SK-N-SH (cell line): ENCODE measurements around the gene CYFIP1. TPM values are rescaled to one million over a fixed set of nuclear protein-coding genes. Genes with fewer than 3 reads are reported as not detected.

Source experiments
- CTCF ChIA-PET: fragments of 300-600, 350-600 bp; formaldehyde crosslinking; extraction: SDS; loops from one replicate; lab custom pipeline; 2021; lab: Yijun Ruan, JAX
- POLR2A ChIA-PET: fragments of 350-600 bp; sonication (Branson Sonifier 250); formaldehyde crosslinking; extraction: SDS; loops from one replicate; lab custom pipeline; 2020; ENCODE audit warnings: antibody characterized with exemption, inconsistent platforms; lab: Yijun Ruan, JAX
- DNase-seq: peaks from one replicate; pipeline ENCODE4 v3.0.0; 2012
- H2AFZ ChIP-seq: fragments of 200-600 bp; sonication (generic); 2 replicates; pipeline ENCODE4 v1.8.1; 2016; ENCODE audit warnings: antibody characterized with exemption, mild to moderate bottlenecking, low read depth
- H3F3A ChIP-seq: fragments of 200-600 bp; sonication (generic); replicated peaks from 2 replicates; pipeline ENCODE3; 2016; ENCODE audit warnings: antibody characterized with exemption, mild to moderate bottlenecking; ENCODE audit not compliant: insufficient read depth
- H3K27ac ChIP-seq, 2 experiments: fragments of 200-500 bp in 1 of 2; fragments of 200-600 bp in 1 of 2; sonication (Bioruptor generic) in 1 of 2; sonication (generic), shearing (Covaris generic) in 1 of 2; 2 replicates each; pipeline versions ENCODE4 v1.5.1 to v1.6.1; 2014 to 2016; ENCODE audit warnings: low read depth in 2 of 2, inconsistent platforms in 1 of 2, low read length in 1 of 2, mild to moderate bottlenecking in 1 of 2, mixed read lengths in 1 of 2
- H3K27me3 ChIP-seq: fragments of 200-600 bp; sonication (generic), shearing (Covaris generic); 2 replicates; pipeline ENCODE4 v1.6.1; 2016; ENCODE audit warnings: mixed run types; ENCODE audit not compliant: insufficient read depth
- H3K36me3 ChIP-seq, 2 experiments: fragments of 200-500 bp in 1 of 2; fragments of 200-600 bp in 1 of 2; sonication (Bioruptor generic) in 1 of 2; sonication (generic) in 1 of 2; replicated peaks in 1 of 2; 2 replicates each; pipeline versions ENCODE3 to v1.5.1; 2014 to 2016; ENCODE audit warnings: low read length in 1 of 2, mild to moderate bottlenecking in 1 of 2; ENCODE audit not compliant: insufficient read depth in 2 of 2, control insufficient read depth in 1 of 2
- H3K4me1 ChIP-seq, 2 experiments: fragments of 200-500 bp in 1 of 2; fragments of 200-600 bp in 1 of 2; sonication (Bioruptor generic) in 1 of 2; sonication (generic), shearing (Covaris generic) in 1 of 2; 2 replicates each; pipeline versions ENCODE4 v1.5.1 to v1.6.1; 2014 to 2016; ENCODE audit warnings: low read depth in 1 of 2, low read length in 1 of 2, mixed run types in 1 of 2; ENCODE audit not compliant: insufficient read depth in 2 of 2, control insufficient read depth in 1 of 2
- H3K4me2 ChIP-seq: fragments of 200-600 bp; sonication (generic), shearing (Covaris generic); 2 replicates; pipeline ENCODE4 v1.6.1; 2017; ENCODE audit warnings: mixed run types
- H3K4me3 ChIP-seq, 2 experiments: fragments of 200-500 bp in 1 of 2; fragments of 200-600 bp in 1 of 2; sonication (Bioruptor generic) in 1 of 2; sonication (generic), shearing (Covaris generic) in 1 of 2; 2 replicates each; pipeline versions ENCODE4 v1.5.1 to v1.8.1; 2014 to 2016; ENCODE audit warnings: low read depth in 2 of 2, inconsistent platforms in 1 of 2, low read length in 1 of 2, mild to moderate bottlenecking in 1 of 2, mixed read lengths in 1 of 2, moderate library complexity in 1 of 2
- H3K79me2 ChIP-seq: fragments of 200-600 bp; sonication (generic); 2 replicates; pipeline ENCODE4 v1.8.1; 2017; ENCODE audit warnings: mild to moderate bottlenecking; ENCODE audit not compliant: insufficient read depth
- H3K9ac ChIP-seq: fragments of 200-600 bp; sonication (generic); 2 replicates; pipeline ENCODE4 v1.6.1; 2017; ENCODE audit warnings: mixed run types
- H3K9me2 ChIP-seq: fragments of 200-600 bp; sonication (generic); 2 replicates; pipeline ENCODE4 v1.6.1; 2017; ENCODE audit warnings: mixed run types
- H3K9me3 ChIP-seq: fragments of 200-600 bp; sonication (generic); 2 replicates; pipeline ENCODE4 v1.6.1; 2017; ENCODE audit warnings: mixed run types, mild to moderate bottlenecking, moderate library complexity
- H4K20me1 ChIP-seq: fragments of 200-600 bp; sonication (generic); 2 replicates; pipeline ENCODE4 v1.6.1; 2017; ENCODE audit warnings: mild to moderate bottlenecking, mixed run types; ENCODE audit not compliant: insufficient read depth
- CHD2 ChIP-seq: fragments of 150-350 bp; IDR thresholded peaks from 2 replicates; pipeline ENCODE4 v1.6.1; 2018; ENCODE audit warnings: low read length; ENCODE audit not compliant: partially characterized antibody
- EP300 ChIP-seq, 2 experiments: IDR thresholded peaks; 2 replicates each; pipeline versions ENCODE4 v1.4.0 to v1.6.1; 2012; ENCODE audit warnings: borderline replicate concordance in 1 of 2, low read depth in 1 of 2, low read length in 1 of 2
- FOSL2 ChIP-seq: IDR thresholded peaks from 2 replicates; pipeline ENCODE4 v1.4.0; 2012; ENCODE audit warnings: low read depth, mild to moderate bottlenecking, moderate library complexity, borderline replicate concordance
- FOXM1 ChIP-seq: IDR thresholded peaks from 2 replicates; pipeline ENCODE4 v1.4.0; 2012; ENCODE audit warnings: low read depth, mild to moderate bottlenecking
- GABPA ChIP-seq: IDR thresholded peaks from 2 replicates; pipeline ENCODE4 v1.4.0; 2012; ENCODE audit warnings: low read depth, mild to moderate bottlenecking
- JUND ChIP-seq: IDR thresholded peaks from 2 replicates; pipeline ENCODE4 v1.4.0; 2012
- MEF2A ChIP-seq: IDR thresholded peaks from 2 replicates; pipeline ENCODE4 v1.4.0; 2012; ENCODE audit warnings: low read depth, borderline replicate concordance
- MXI1 ChIP-seq: IDR thresholded peaks from 2 replicates; pipeline ENCODE4 v1.6.1; 2012; ENCODE audit warnings: mild to moderate bottlenecking, low read depth, low read length, improper control_type of control experiment
- NFIC ChIP-seq: IDR thresholded peaks from 2 replicates; pipeline ENCODE4 v1.4.0; 2012; ENCODE audit warnings: borderline replicate concordance
- RAD21 ChIP-seq: IDR thresholded peaks from 2 replicates; pipeline ENCODE4 v1.6.1; 2012; ENCODE audit warnings: mild to moderate bottlenecking, low read length
- RCOR1 ChIP-seq: fragments of 150-350 bp; IDR thresholded peaks from 2 replicates; pipeline ENCODE4 v1.6.1; 2017; ENCODE audit warnings: antibody characterized with exemption, low read length
- RXRA ChIP-seq: IDR thresholded peaks from 2 replicates; pipeline ENCODE4 v1.4.0; 2012; ENCODE audit warnings: low read depth, mild to moderate bottlenecking, borderline replicate concordance
- SIN3A ChIP-seq: IDR thresholded peaks from 2 replicates; pipeline ENCODE4 v1.6.1; 2012; ENCODE audit warnings: low read depth, mild to moderate bottlenecking, low read length, moderate library complexity, borderline replicate concordance
- SMC3 ChIP-seq: IDR thresholded peaks from 2 replicates; pipeline ENCODE4 v1.6.1; 2012; ENCODE audit warnings: low read depth, low read length, improper control_type of control experiment
- TCF12 ChIP-seq: IDR thresholded peaks from 2 replicates; pipeline ENCODE4 v1.4.0; 2012
- YY1 ChIP-seq: IDR thresholded peaks from 2 replicates; pipeline ENCODE4 v1.4.0; 2012; ENCODE audit warnings: low read depth, mild to moderate bottlenecking
- WGBS: methylation state at CpG from one replicate; pipeline ENCODE4 v1.1.6; 2017; ENCODE audit warnings: low lambda C conversion rate; 5-methylcytosine and 5-hydroxymethylcytosine counted together
- polyA plus RNA-seq, 3 experiments: library from polyadenylated mRNA; depleted of rRNA; stranded (reverse); fragments of >200 nt; gene quantifications; 2 replicates each; pipeline ENCODE4 v1.2.3, GENCODE V29; 2012
- TF ChIP-seq, protein P1 (sequence below): IDR thresholded peaks from 2 replicates; pipeline ENCODE4 v1.4.0; 2012; ENCODE audit warnings: low read depth, borderline replicate concordance
- TF ChIP-seq, protein P2 (sequence below): fragments of 200-600 bp; sonication (generic); IDR thresholded peaks from 2 replicates; pipeline ENCODE4 v1.6.1; 2017; ENCODE audit warnings: antibody characterized with exemption, mild to moderate bottlenecking, moderate library complexity
- TF ChIP-seq, protein P3 (sequence below): IDR thresholded peaks from 2 replicates; pipeline ENCODE4 v1.4.0; 2012; ENCODE audit warnings: low read depth

CYFIP1 gene
- polyA plus RNA-seq, 1 of the 3 experiments (the other 2 are of a cell fraction), result 53.4 TPM

DNA sequence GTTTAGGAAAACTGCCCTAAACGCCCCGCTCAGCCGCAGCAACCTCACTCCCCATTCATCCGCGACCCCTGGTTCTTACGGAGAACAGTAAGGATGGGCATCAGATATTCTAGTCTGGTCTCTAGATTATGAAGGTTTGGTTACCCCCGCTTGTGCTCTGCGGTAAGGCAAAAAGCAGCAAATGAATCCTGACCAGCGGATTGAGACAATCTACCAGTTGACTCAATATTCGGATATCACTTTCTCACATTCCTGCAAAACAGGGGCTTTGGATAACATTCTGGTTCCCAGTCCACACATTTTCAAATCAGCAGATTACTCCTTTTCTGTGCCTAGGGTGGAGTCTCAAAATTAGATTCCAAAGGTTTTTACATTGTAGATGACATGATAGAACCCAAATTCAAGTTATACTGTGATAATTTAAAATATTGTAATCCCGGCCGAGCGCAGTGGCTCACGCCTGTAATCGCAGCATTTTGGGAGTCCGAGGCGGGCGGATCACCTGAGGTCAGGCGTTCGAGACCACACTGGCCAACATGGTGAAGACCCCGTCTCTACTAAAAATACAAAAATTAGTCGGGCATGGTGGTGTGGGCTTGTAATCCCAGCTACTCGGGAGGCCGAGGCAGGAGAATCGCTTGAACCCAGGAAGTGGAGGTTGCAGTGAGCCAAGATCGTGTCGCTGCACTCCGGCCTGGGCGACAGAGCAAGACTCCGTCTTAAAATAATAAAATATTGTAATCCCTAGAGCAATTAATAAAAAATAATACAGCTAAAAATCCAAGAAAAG lies 1.1 kb upstream of the CYFIP1 start (continued):
- TF ChIP-seq, protein P1, sequence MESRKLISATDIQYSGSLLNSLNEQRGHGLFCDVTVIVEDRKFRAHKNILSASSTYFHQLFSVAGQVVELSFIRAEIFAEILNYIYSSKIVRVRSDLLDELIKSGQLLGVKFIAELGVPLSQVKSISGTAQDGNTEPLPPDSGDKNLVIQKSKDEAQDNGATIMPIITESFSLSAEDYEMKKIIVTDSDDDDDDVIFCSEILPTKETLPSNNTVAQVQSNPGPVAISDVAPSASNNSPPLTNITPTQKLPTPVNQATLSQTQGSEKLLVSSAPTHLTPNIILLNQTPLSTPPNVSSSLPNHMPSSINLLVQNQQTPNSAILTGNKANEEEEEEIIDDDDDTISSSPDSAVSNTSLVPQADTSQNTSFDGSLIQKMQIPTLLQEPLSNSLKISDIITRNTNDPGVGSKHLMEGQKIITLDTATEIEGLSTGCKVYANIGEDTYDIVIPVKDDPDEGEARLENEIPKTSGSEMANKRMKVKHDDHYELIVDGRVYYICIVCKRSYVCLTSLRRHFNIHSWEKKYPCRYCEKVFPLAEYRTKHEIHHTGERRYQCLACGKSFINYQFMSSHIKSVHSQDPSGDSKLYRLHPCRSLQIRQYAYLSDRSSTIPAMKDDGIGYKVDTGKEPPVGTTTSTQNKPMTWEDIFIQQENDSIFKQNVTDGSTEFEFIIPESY, result no peak
- TF ChIP-seq, protein P2, sequence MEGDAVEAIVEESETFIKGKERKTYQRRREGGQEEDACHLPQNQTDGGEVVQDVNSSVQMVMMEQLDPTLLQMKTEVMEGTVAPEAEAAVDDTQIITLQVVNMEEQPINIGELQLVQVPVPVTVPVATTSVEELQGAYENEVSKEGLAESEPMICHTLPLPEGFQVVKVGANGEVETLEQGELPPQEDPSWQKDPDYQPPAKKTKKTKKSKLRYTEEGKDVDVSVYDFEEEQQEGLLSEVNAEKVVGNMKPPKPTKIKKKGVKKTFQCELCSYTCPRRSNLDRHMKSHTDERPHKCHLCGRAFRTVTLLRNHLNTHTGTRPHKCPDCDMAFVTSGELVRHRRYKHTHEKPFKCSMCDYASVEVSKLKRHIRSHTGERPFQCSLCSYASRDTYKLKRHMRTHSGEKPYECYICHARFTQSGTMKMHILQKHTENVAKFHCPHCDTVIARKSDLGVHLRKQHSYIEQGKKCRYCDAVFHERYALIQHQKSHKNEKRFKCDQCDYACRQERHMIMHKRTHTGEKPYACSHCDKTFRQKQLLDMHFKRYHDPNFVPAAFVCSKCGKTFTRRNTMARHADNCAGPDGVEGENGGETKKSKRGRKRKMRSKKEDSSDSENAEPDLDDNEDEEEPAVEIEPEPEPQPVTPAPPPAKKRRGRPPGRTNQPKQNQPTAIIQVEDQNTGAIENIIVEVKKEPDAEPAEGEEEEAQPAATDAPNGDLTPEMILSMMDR, result no peak
- TF ChIP-seq CHD2, result no peak
- no peak for TF ChIP-seq EP300 (IDR thresholded peaks at IDR 0.05; ENCODE audit: borderline replicate concordance in 1 of 2, low read depth in 1 of 2, low read length in 1 of 2)
- TF ChIP-seq, protein P3, sequence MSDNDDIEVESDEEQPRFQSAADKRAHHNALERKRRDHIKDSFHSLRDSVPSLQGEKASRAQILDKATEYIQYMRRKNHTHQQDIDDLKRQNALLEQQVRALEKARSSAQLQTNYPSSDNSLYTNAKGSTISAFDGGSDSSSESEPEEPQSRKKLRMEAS, result no peak
- no peak for TF ChIP-seq RCOR1
- TF ChIP-seq JUND, result no peak
- TF ChIP-seq MEF2A, result no peak
- no peak for TF ChIP-seq NFIC
- TF ChIP-seq FOSL2, result no peak

DNA sequence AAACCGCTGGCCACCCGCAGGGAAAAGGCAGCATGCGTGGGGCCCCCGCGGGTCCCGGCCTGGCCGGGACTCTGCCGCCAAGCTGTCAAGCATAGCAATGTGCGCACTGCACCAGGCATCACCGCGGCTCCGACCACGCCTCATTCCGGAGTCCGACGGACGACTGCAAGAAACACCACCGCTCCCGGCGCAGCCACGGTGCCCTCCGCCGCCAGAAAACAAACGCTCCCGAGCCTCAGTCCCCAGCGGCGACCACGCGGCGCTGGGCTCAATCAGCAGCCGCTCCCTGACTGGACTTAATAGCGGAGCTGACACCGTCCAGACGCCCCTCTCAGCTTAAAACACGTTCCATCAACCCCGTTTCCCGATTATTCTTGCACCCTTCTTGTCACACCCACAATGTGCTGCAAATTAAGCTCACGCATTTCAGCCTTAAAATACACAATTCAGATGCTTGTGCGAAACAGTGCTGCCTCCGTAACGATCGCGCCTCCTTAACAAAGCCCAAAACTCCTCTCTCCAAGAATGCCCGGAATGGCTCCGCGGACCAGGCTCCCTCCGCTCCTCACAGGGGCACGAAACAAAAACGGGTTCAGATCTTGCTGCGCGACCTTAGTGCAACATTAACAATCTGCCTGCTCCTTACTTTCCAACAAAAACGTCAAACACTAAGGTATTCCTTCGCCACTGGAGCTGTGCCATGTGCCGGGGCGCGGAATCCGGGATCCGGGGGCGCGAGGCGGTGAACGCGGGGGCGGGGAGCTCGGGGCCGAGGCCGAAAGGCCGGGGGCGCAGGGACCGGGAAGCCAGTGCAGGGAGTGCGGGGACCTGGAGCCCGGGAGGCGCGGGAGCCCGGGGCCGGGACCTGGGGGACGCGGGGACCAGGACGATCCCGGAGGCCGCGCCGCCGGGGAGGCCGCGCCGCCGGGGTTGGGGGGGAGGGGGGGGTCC lies 655 bp downstream of the CYFIP1 start:
- Histone ChIP-seq H4K20me1 (peaks cover 49% of the 10 kb centered on the region), H3K79me2 (peaks cover 54% of the 10 kb centered on the region), H3K9me3 (no peaks in the 10 kb centered on the region), H3K27me3 (no peaks in the 10 kb centered on the region), H3K4me2 (peak overlapping the region; percentile 80), H3F3A (peaks cover 13% of the 10 kb centered on the region), H3K27ac (peak overlapping the region; percentile 30 to 58; a peak in 2 of 4 replicates), H3K9me2 (no peaks in the 10 kb centered on the region), H3K9ac (peak overlapping the region; percentile 79), H3K36me3 (no peaks in the 10 kb centered on the region), H2AFZ (peak overlapping the region; percentile 44; the same call in 1 of the 2 replicates), H3K4me3 (peak overlapping the region; percentile 78 to 95), H3K4me1 (peaks cover 0 to 6% of the 10 kb centered on the region in 2 experiments; a peak in 1 of 4 replicates)
- peak; percentile 81 for DNase-seq
- POLR2A ChIA-PET, result interaction anchor here (1.2 to 1.3 kb wide), 2 partner anchors 15 to 60 kb away, joined by 3 to 4 read pairs; partner anchors contain the start of gene TUBGCP5
- 3% methylated on average over 42 of the region's 88 CpGs for WGBS
- TF ChIP-seq YY1 (no peak), RAD21 (no peak), TCF12 (no peak), RXRA (no peak), FOXM1 (no peak), SIN3A (0 out of 2 replicates have a peak, but pooled peaks have one; percentile 67), SMC3 (no peak), GABPA (no peak), MXI1 (peak; percentile 89), NFIC (no peak)
- TF ChIP-seq, protein P2, result no peak
- TF ChIP-seq, protein P3, result peak; percentile 84
- CTCF ChIA-PET, result interaction anchor here (0.7 to 1.6 kb wide), 5 partner anchors 11 to 60 kb away, joined by 3 to 4 read pairs (median 3); partner anchors contain the start of gene TUBGCP5
